ENCODE results near the gene LPCAT4.
"Not testable (repeated sequence)": the region's sequence is repeated elsewhere in the genome, so short reads cannot be mapped to it uniquely, and the experiment has no call there.

LPCAT4 gene

GRCh38 chr15:34367101-34368081 is at the start of gene LPCAT4:
TSS of gene LPCAT4 (minus strand) at chr15:34367196. CDS start at chr15:34367100, 96 bp downstream.
- DNase-seq: peak; percentile 88
- in situ Hi-C loops (cut with HindIII; ENCODE audit: low pct_ligation_motif_present, low pct_unique_long_range_greater_than_20kb, low sequenced_read_pairs): no loop called here

GRCh38 chr15:34409511-34409910 is 42.5 kb upstream of the LPCAT4 start:
- in situ Hi-C loops (cut with HindIII; ENCODE audit: low pct_ligation_motif_present, low pct_unique_long_range_greater_than_20kb, low sequenced_read_pairs); DNase-seq: not testable (repeated sequence)

GRCh38 chr15:34408973-34409372 is 42.0 kb upstream of the LPCAT4 start:
- DNase-seq; in situ Hi-C loops (cut with HindIII; ENCODE audit: low pct_ligation_motif_present, low pct_unique_long_range_greater_than_20kb, low sequenced_read_pairs): not testable (repeated sequence)

- in situ Hi-C loops (cut with HindIII; ENCODE audit: low pct_ligation_motif_present, low pct_unique_long_range_greater_than_20kb, low sequenced_read_pairs); DNase-seq: not testable (repeated sequence)
Observed at GRCh38 chr15:34403899-34404298, 36.9 kb upstream of the LPCAT4 start.

- in situ Hi-C loops (cut with HindIII; ENCODE audit: low pct_ligation_motif_present, low pct_unique_long_range_greater_than_20kb, low sequenced_read_pairs); DNase-seq: not testable (repeated sequence)
Observed at GRCh38 chr15:34403160-34403598, 36.2 kb upstream of the LPCAT4 start.

- DNase-seq; in situ Hi-C loops (cut with HindIII; ENCODE audit: low pct_ligation_motif_present, low pct_unique_long_range_greater_than_20kb, low sequenced_read_pairs): not testable (repeated sequence)
Observed at GRCh38 chr15:34397637-34398259, 30.8 kb upstream of the LPCAT4 start.

- in situ Hi-C loops (cut with HindIII; ENCODE audit: low pct_ligation_motif_present, low pct_unique_long_range_greater_than_20kb, low sequenced_read_pairs); DNase-seq: not testable (repeated sequence)
Observed at GRCh38 chr15:34392981-34393380, 26.0 kb upstream of the LPCAT4 start.

- in situ Hi-C loops (cut with HindIII; ENCODE audit: low pct_ligation_motif_present, low pct_unique_long_range_greater_than_20kb, low sequenced_read_pairs); DNase-seq: not testable (repeated sequence)
Observed at GRCh38 chr15:34389594-34390086, 22.6 kb upstream of the LPCAT4 start.

- in situ Hi-C loops (cut with HindIII; ENCODE audit: low pct_ligation_motif_present, low pct_unique_long_range_greater_than_20kb, low sequenced_read_pairs); DNase-seq: not testable (repeated sequence)
Observed at GRCh38 chr15:34381829-34382521, 15.0 kb upstream of the LPCAT4 start.

GRCh38 chr15:34380491-34380890 is 13.5 kb upstream of the LPCAT4 start:
- DNase-seq; in situ Hi-C loops (cut with HindIII; ENCODE audit: low pct_ligation_motif_present, low pct_unique_long_range_greater_than_20kb, low sequenced_read_pairs): not testable (repeated sequence)

- DNase-seq: no peak
- in situ Hi-C loops (cut with HindIII; ENCODE audit: low pct_ligation_motif_present, low pct_unique_long_range_greater_than_20kb, low sequenced_read_pairs): no loop called here
Observed at GRCh38 chr15:34376856-34377255, 9.9 kb upstream of the LPCAT4 start.

GRCh38 chr15:34375541-34375940 is 8.5 kb upstream of the LPCAT4 start:
- in situ Hi-C loops (cut with HindIII; ENCODE audit: low pct_ligation_motif_present, low pct_unique_long_range_greater_than_20kb, low sequenced_read_pairs); DNase-seq: not testable (repeated sequence)

- in situ Hi-C loops (cut with HindIII; ENCODE audit: low pct_ligation_motif_present, low pct_unique_long_range_greater_than_20kb, low sequenced_read_pairs): no loop called here
- DNase-seq: no peak
Observed at GRCh38 chr15:34374816-34375215, 7.8 kb upstream of the LPCAT4 start.

- no peak for DNase-seq
- in situ Hi-C loops (cut with HindIII; ENCODE audit: low pct_ligation_motif_present, low pct_unique_long_range_greater_than_20kb, low sequenced_read_pairs): no loop called here
Observed at GRCh38 chr15:34373951-34374350, 7.0 kb upstream of the LPCAT4 start.

GRCh38 chr15:34370643-34371042 is 3.6 kb upstream of the LPCAT4 start:
- in situ Hi-C loops (cut with HindIII; ENCODE audit: low pct_ligation_motif_present, low pct_unique_long_range_greater_than_20kb, low sequenced_read_pairs): no loop called here
- no peak for DNase-seq

GRCh38 chr15:34370129-34370528 is 3.1 kb upstream of the LPCAT4 start:
- no peak for DNase-seq

GRCh38 chr15:34366271-34367065 is 528 bp downstream of the LPCAT4 start:
- DNase-seq: peak; percentile 62
- in situ Hi-C loops (cut with HindIII; ENCODE audit: low pct_ligation_motif_present, low pct_unique_long_range_greater_than_20kb, low sequenced_read_pairs): no loop called here

More at GRCh38 chr15:34370129-34370528, 3.1 kb upstream of the LPCAT4 start:
- in situ Hi-C loops (cut with HindIII; ENCODE audit: low pct_ligation_motif_present, low pct_unique_long_range_greater_than_20kb, low sequenced_read_pairs): no loop called here

- no peak for DNase-seq
- in situ Hi-C loops (cut with HindIII; ENCODE audit: low pct_ligation_motif_present, low pct_unique_long_range_greater_than_20kb, low sequenced_read_pairs): no loop called here
Observed at GRCh38 chr15:34365836-34366235, 1.2 kb downstream of the LPCAT4 start.
